SK-N-MC (cell line): ENCODE measurements around the gene CCDC33.
"Not testable (repeated sequence)": the region's sequence is repeated elsewhere in the genome, so short reads cannot be mapped to it uniquely, and the experiment has no call there.

ENCODE experiments used
- DNase-seq: peaks from one replicate; pipeline ENCODE4 v3.0.0-alpha.2; 2011; ENCODE audit warnings: low read depth, low spot score
- H3K27ac ChIP-seq: fragments of 200-600 bp; sonication (generic); 2 replicates; pipeline ENCODE4 v1.5.1; 2016; ENCODE audit warnings: mixed run types
- H3K36me3 ChIP-seq: fragments of 200-600 bp; sonication (generic); 2 replicates; pipeline ENCODE4 v1.6.1; 2017; ENCODE audit warnings: antibody characterized with exemption, low read length, mixed read lengths; ENCODE audit not compliant: insufficient read depth
- H3K4me3 ChIP-seq: fragments of 200-600 bp; sonication (generic); 2 replicates; pipeline ENCODE4 v1.5.1; 2016
- H3K9ac ChIP-seq: fragments of 200-600 bp; sonication (generic); 2 replicates; pipeline ENCODE4 v1.8.0; 2017; ENCODE audit warnings: mixed run types, mixed read lengths; ENCODE audit not compliant: insufficient read length
- H3K9me3 ChIP-seq: fragments of 200-600 bp; sonication (generic); 2 replicates; pipeline ENCODE4 v1.6.1; 2017; ENCODE audit warnings: low read depth, mild to moderate bottlenecking, antibody characterized with exemption, low read length, moderate library complexity, mixed read lengths
- EZH2 ChIP-seq: fragments of 200-600 bp; sonication (generic); IDR thresholded peaks from one replicate; pipeline ENCODE4 v1.6.1; 2017; ENCODE audit warnings: antibody characterized with exemption
- FOXP2 ChIP-seq: optimal IDR thresholded peaks from 2 replicates; pipeline ENCODE3; 2011; ENCODE audit warnings: mild to moderate bottlenecking, moderate library complexity; ENCODE audit not compliant: insufficient read depth; ENCODE audit errors: extremely low read length, control extremely low read depth
- POLR2AphosphoS5 ChIP-seq: IDR thresholded peaks from 2 replicates; pipeline ENCODE4 v1.6.1; 2012; ENCODE audit warnings: mild to moderate bottlenecking, low read depth, low read length, borderline replicate concordance

CCDC33 gene

DNA sequence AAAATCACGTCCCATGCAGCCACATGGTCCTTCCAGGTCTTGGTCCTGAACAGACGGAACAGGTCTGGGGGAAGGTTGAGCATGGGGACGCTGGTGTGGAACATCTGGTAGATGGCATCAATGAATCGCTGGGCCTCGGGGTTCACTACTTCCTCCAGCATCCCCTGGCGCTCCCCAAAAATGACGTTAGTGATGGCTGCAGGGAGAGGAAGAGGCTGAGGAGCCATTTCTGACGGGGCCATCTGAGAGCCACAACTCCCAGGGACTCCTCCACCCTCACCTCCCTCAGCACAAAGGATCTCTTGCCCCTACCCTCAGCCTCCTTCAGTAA lies 107.6 kb downstream of the CCDC33 start:
- DNase-seq: no peak
- no peaks in the 10 kb centered on the region for H3K9me3 ChIP-seq
- TF ChIP-seq EZH2 (no peak), POLR2AphosphoS5 (no peak), FOXP2 (no peak)

GRCh38 chr15:74345051-74345450 lies 108.9 kb downstream of the CCDC33 start:
- Histone ChIP-seq H3K9ac (no peak overlapping the region), H3K4me3 (no peak overlapping the region), H3K36me3 (no peaks in the 10 kb centered on the region), H3K27ac (no peak overlapping the region), H3K9me3 (no peaks in the 10 kb centered on the region)
- no peak for DNase-seq
- TF ChIP-seq FOXP2 (no peak), EZH2 (no peak), POLR2AphosphoS5 (no peak)

More for the DNA sequence above, 107.6 kb downstream of the CCDC33 start:
- no peak overlapping the region for H3K4me3 ChIP-seq
- no peak overlapping the region for H3K27ac ChIP-seq
- H3K9ac ChIP-seq: no peak overlapping the region
- no peaks in the 10 kb centered on the region for H3K36me3 ChIP-seq

GRCh38 chr15:74347757-74348250 lies 111.7 kb downstream of the CCDC33 start:
- no peak overlapping the region for H3K27ac ChIP-seq
- no peaks in the 10 kb centered on the region for H3K36me3 ChIP-seq
- no peak overlapping the region for H3K9ac ChIP-seq
- TF ChIP-seq POLR2AphosphoS5 (no peak), EZH2 (no peak), FOXP2 (no peak)
- no peak overlapping the region for H3K4me3 ChIP-seq
- no peak for DNase-seq
- H3K9me3 ChIP-seq: no peaks in the 10 kb centered on the region

GRCh38 chr15:74349241-74349778 lies 113.2 kb downstream of the CCDC33 start:
- no peaks in the 10 kb centered on the region for H3K9me3 ChIP-seq
- TF ChIP-seq FOXP2: no peak
- TF ChIP-seq POLR2AphosphoS5: no peak
- TF ChIP-seq EZH2: no peak
- H3K4me3 ChIP-seq: no peak overlapping the region
- no peaks in the 10 kb centered on the region for H3K36me3 ChIP-seq
- no peak overlapping the region for H3K9ac ChIP-seq
- no peak for DNase-seq
- no peak overlapping the region for H3K27ac ChIP-seq

DNA sequence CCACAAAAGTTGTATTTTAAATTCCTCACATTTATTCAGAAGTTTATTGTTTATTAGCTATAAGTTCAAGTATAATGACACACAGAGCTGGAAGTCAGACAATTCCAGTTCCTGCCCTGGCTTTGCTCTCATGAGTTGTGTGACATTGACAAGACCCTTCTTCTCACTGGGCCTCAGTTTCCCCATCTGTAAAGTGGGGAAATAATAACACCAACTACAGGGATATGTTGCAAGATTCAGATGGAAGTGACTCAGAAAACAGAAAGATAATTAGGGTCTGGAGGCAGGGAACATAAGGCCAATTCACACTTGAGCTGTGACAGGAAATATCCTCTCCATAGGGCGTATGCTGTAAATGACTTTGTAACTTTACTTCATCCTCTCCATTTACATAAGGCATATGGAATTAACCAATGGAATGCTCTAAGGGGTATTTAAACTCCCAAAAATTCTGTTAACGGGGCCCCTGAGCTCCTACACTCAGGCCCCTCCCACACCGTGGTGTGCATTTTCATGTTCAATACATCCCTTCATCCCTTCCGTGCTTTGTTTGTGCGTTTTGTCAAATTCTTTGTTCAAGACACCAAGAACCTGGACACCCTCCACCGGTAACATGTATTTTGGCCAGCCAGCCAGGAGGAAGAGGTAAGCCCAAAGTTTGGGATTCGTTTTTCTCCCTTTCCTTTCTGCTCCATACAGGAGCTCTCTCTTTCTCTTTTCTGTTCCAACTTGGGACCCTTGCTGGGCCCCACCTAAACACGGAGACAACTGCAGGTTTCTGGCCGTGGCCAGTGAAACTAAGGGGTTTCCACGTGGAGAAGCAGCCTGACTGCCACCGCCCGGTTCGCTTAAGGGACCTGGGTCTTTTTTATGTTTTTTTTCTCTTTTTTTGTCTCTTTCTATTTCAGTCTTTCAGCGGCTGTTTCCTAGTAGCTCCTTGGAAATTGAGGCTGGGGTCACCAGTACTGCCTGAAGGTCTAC lies 114.5 kb downstream of the CCDC33 start:
- H3K9me3 ChIP-seq: no peaks in the 10 kb centered on the region
- no peaks in the 10 kb centered on the region for H3K36me3 ChIP-seq
- H3K27ac ChIP-seq: no peak overlapping the region
- DNase-seq: no peak
- no peak overlapping the region for H3K9ac ChIP-seq
- H3K4me3 ChIP-seq: no peak overlapping the region; the same call in 1 of the 2 replicates
- TF ChIP-seq POLR2AphosphoS5: no peak

GRCh38 chr15:74351670-74352069 lies 115.5 kb downstream of the CCDC33 start:
- DNase-seq: no peak
- Histone ChIP-seq H3K4me3 (no peak overlapping the region), H3K27ac (no peak overlapping the region), H3K36me3 (no peaks in the 10 kb centered on the region), H3K9ac (no peak overlapping the region), H3K9me3 (no peaks in the 10 kb centered on the region)
- no peak for TF ChIP-seq EZH2
- no peak for TF ChIP-seq POLR2AphosphoS5
- TF ChIP-seq FOXP2: no peak

GRCh38 chr15:74352393-74352910 lies 116.3 kb downstream of the CCDC33 start:
- no peak overlapping the region for H3K9ac ChIP-seq
- no peaks in the 10 kb centered on the region for H3K9me3 ChIP-seq
- H3K27ac ChIP-seq: no peak overlapping the region
- no peak for DNase-seq
- H3K4me3 ChIP-seq: no peak overlapping the region
- no peaks in the 10 kb centered on the region for H3K36me3 ChIP-seq
- TF ChIP-seq FOXP2: no peak
- TF ChIP-seq EZH2: no peak
- TF ChIP-seq POLR2AphosphoS5: no peak

GRCh38 chr15:74353992-74354391 lies 117.9 kb downstream of the CCDC33 start:
- H3K4me3 ChIP-seq, H3K36me3 ChIP-seq, H3K9me3 ChIP-seq, H3K27ac ChIP-seq, H3K9ac ChIP-seq, DNase-seq: not testable (repeated sequence)

GRCh38 chr15:74356050-74356449 lies 119.9 kb downstream of the CCDC33 start:
- not testable (repeated sequence) for H3K4me3 ChIP-seq, H3K9me3 ChIP-seq, DNase-seq, H3K36me3 ChIP-seq, H3K27ac ChIP-seq, H3K9ac ChIP-seq

GRCh38 chr15:74357514-74357913 lies 121.4 kb downstream of the CCDC33 start:
- not testable (repeated sequence) for H3K27ac ChIP-seq, H3K9ac ChIP-seq, H3K9me3 ChIP-seq, DNase-seq, H3K4me3 ChIP-seq, H3K36me3 ChIP-seq

- H3K27ac ChIP-seq, H3K36me3 ChIP-seq, H3K9ac ChIP-seq, H3K4me3 ChIP-seq, DNase-seq, H3K9me3 ChIP-seq: not testable (repeated sequence)
Observed at GRCh38 chr15:74359376-74359775, 123.2 kb downstream of the CCDC33 start.

DNA sequence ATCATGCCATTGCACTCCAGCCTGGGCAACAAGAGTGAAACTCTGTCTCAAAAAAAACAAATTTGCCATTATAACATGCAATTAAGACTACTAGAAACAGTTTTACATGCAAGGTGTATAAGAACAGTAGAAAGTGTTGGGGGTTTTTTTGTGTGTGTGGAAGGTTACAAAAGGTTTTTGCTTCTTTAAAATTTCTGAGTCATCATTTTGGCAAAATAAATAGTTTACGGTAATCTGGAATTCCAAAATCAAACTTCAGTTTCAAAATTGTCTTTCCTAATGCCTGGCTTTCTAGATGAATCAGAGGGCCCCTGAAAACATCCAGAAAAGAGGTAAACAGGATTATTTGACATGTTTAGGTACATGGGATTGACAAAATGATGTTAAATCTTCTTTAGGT lies 124.7 kb downstream of the CCDC33 start:
- H3K9ac ChIP-seq, DNase-seq, H3K36me3 ChIP-seq, H3K4me3 ChIP-seq, H3K9me3 ChIP-seq, H3K27ac ChIP-seq: not testable (repeated sequence)
